Measurements from ENCODE around the gene GOLGA6L9. TPM values are rescaled to one million over a fixed set of nuclear protein-coding genes. Genes with fewer than 3 reads are reported as not detected.
"Not testable (repeated sequence)": the region's sequence is repeated elsewhere in the genome, so short reads cannot be mapped to it uniquely, and the experiment has no call there.

Gene GOLGA6L9
- total RNA-seq, 1 experiment from 2014 or later: 4.1 TPM

DNA sequence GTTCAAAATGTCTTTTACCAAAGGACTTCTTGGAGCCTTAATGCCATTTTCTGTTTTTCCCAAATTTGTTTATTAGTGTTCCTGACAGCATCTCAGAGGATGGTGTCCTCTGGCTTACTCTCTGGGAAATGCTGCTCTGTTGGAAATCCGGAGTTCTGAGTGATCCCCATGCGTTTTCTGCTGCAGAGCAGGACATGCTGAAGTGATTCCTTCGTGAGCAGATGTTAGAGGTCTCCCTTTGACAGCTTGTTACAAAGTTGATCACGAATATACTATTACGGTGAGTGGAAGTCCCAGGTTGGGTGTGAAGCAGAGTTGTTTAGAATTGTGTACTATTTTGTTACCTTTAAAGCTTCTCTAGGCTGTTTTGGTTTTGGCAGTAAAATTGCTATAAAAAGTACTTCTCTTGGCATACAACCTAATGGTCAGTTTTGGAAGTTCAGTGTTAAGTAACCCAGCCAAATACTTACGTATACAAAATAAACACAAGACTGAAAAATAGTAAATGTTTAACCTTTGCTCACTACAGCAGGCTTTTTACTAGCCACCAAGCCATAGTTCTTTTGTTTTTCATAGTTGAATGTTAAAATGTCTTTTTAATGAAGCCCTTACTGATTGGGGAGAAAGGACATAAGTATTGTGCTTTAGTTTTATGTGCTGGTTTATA, 15.0 kb upstream of the GOLGA6L9 start:
- peaks cover 12% of the 10 kb centered on the region for H3K36me3 Mint-ChIP-seq (ENCODE audit: insufficient read depth, unreplicated experiment)
- H3K27ac Mint-ChIP-seq (ENCODE audit: low read depth, unreplicated experiment); intact Hi-C loops (cut with micrococcal nuclease); H3K9me3 Mint-ChIP-seq (ENCODE audit: unreplicated experiment); H3K4me3 Mint-ChIP-seq (ENCODE audit: unreplicated experiment); BruUV-seq (replicated peaks); H3K4me1 Mint-ChIP-seq (ENCODE audit: insufficient read depth, unreplicated experiment); H3K27me3 Mint-ChIP-seq (ENCODE audit: insufficient read depth, unreplicated experiment); POLR2A ChIA-PET; CTCF ChIA-PET: not testable (repeated sequence)
- DNase-seq (ENCODE audit: unreplicated experiment): peak; percentile 0

DNA sequence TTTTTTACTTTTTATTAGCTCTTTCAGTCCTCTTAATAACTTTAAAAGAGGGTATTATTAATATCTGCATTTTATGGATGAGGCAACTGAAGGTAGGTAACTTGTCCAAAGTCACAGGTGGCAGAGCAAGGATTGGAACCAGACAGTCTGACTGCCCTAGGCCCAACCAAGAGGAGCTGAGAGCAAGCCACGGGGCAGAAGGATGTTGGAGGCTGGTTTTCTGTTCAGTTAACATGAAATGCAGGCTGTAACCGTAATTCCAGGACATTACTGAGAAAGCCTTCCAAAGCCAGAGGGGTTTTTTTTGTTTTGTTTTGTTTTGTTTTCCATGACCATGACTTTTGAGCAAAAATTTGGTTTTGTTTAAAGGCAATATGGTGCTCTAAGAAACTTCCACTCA, 9.1 kb upstream of the GOLGA6L9 start:
- BruUV-seq (replicated peaks): TSS peak; percentile 99
- Mint-ChIP-seq H3K36me3 (ENCODE audit: insufficient read depth, unreplicated experiment) (peaks cover 14% of the 10 kb centered on the region), H3K27ac (ENCODE audit: low read depth, unreplicated experiment) (peak overlapping the region; percentile 57)
- H3K4me3 Mint-ChIP-seq (ENCODE audit: unreplicated experiment); CTCF ChIA-PET; H3K4me1 Mint-ChIP-seq (ENCODE audit: insufficient read depth, unreplicated experiment); H3K9me3 Mint-ChIP-seq (ENCODE audit: unreplicated experiment); H3K27me3 Mint-ChIP-seq (ENCODE audit: insufficient read depth, unreplicated experiment); DNase-seq (ENCODE audit: unreplicated experiment); intact Hi-C loops (cut with micrococcal nuclease); POLR2A ChIA-PET: not testable (repeated sequence)

DNA sequence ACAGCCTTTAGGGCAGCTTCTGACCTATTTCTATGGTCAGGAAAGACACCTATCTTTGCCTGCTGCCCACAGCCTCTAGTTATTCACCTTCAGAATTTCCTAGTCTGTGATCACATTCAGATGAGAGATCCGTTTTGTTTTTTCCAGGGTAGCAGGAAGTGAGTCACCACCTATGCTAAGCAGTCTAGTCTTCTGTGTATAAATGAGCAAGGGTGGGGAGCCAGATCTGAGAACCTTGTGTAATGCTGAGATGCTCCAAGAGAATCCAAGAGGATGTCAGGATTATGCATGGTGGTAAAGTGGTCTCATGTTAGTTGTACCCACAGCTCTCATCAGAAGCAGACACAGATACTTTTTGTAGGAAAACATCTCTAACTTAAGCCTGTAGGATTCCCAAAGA, 8.7 kb upstream of the GOLGA6L9 start:
- DNase-seq (ENCODE audit: unreplicated experiment); H3K4me1 Mint-ChIP-seq (ENCODE audit: insufficient read depth, unreplicated experiment); BruUV-seq (replicated peaks); CTCF ChIA-PET; H3K9me3 Mint-ChIP-seq (ENCODE audit: unreplicated experiment); POLR2A ChIA-PET; H3K27ac Mint-ChIP-seq (ENCODE audit: low read depth, unreplicated experiment); H3K4me3 Mint-ChIP-seq (ENCODE audit: unreplicated experiment); H3K27me3 Mint-ChIP-seq (ENCODE audit: insufficient read depth, unreplicated experiment); intact Hi-C loops (cut with micrococcal nuclease): not testable (repeated sequence)
- peaks cover 14% of the 10 kb centered on the region for H3K36me3 Mint-ChIP-seq (ENCODE audit: insufficient read depth, unreplicated experiment)

DNA sequence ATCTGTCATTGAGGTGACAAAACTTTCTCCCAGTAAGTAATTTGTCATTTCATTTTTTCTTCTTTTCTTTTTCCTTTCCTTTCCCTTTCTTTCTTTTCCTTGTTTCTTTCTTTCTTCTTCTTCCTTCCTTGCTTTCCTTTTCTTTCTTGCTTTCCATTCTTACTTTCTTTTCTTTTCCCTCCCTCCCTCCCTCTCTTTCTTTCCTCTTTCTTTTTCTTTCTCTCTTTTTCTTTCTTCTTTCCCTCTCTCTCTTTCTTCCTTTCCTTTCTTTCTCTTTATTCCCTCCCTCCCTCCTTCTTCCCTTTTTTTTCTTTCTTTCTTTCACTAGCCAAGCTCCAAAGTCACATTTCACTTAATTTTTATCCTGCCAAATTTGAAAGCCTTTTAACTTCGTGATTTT, 2.5 kb upstream of the GOLGA6L9 start:
- H3K9me3 Mint-ChIP-seq (ENCODE audit: unreplicated experiment); CTCF ChIA-PET; BruUV-seq (replicated peaks); DNase-seq (ENCODE audit: unreplicated experiment); intact Hi-C loops (cut with micrococcal nuclease); H3K36me3 Mint-ChIP-seq (ENCODE audit: insufficient read depth, unreplicated experiment); POLR2A ChIA-PET; H3K27ac Mint-ChIP-seq (ENCODE audit: low read depth, unreplicated experiment); H3K4me3 Mint-ChIP-seq (ENCODE audit: unreplicated experiment); H3K4me1 Mint-ChIP-seq (ENCODE audit: insufficient read depth, unreplicated experiment); H3K27me3 Mint-ChIP-seq (ENCODE audit: insufficient read depth, unreplicated experiment): not testable (repeated sequence)

GRCh38 chr15:82445420-82445819, 15.8 kb downstream of the GOLGA6L9 start:
- H3K4me3 Mint-ChIP-seq (ENCODE audit: unreplicated experiment); H3K27me3 Mint-ChIP-seq (ENCODE audit: insufficient read depth, unreplicated experiment); H3K27ac Mint-ChIP-seq (ENCODE audit: low read depth, unreplicated experiment); BruUV-seq (replicated peaks); H3K36me3 Mint-ChIP-seq (ENCODE audit: insufficient read depth, unreplicated experiment); H3K9me3 Mint-ChIP-seq (ENCODE audit: unreplicated experiment); CTCF ChIA-PET; intact Hi-C loops (cut with micrococcal nuclease); DNase-seq (ENCODE audit: unreplicated experiment); H3K4me1 Mint-ChIP-seq (ENCODE audit: insufficient read depth, unreplicated experiment); POLR2A ChIA-PET: not testable (repeated sequence)
- peak; percentile 7 for TF ChIP-seq CTCF (IDR thresholded peaks at IDR 0.05; ENCODE audit: unreplicated experiment)

DNA sequence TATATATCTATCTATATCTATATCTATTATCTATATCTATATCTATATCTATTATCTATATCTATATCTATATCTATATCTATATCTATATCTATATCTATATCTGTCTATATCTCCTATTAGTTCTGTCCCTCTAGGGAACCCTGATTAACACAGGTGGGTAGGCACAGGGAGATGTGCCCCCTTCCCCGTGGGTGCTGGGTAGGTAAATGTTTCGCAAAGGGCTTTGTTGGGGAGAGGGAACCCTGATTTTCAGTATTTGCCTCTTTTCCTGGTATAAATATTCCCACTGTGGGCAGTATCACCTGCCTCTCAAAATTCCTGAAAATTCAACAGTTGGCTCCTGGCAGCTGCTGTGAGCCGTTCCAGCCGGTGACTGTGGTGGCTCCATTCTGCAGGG, 27.7 kb downstream of the GOLGA6L9 start:
- CTCF ChIA-PET; DNase-seq (ENCODE audit: unreplicated experiment); POLR2A ChIA-PET; H3K27ac Mint-ChIP-seq (ENCODE audit: low read depth, unreplicated experiment); H3K36me3 Mint-ChIP-seq (ENCODE audit: insufficient read depth, unreplicated experiment); H3K4me1 Mint-ChIP-seq (ENCODE audit: insufficient read depth, unreplicated experiment); H3K4me3 Mint-ChIP-seq (ENCODE audit: unreplicated experiment); H3K9me3 Mint-ChIP-seq (ENCODE audit: unreplicated experiment); intact Hi-C loops (cut with micrococcal nuclease); H3K27me3 Mint-ChIP-seq (ENCODE audit: insufficient read depth, unreplicated experiment); BruUV-seq (replicated peaks): not testable (repeated sequence)

GRCh38 chr15:82465629-82466028, 36.0 kb downstream of the GOLGA6L9 start:
- H3K4me3 Mint-ChIP-seq (ENCODE audit: unreplicated experiment); CTCF ChIA-PET; H3K4me1 Mint-ChIP-seq (ENCODE audit: insufficient read depth, unreplicated experiment); DNase-seq (ENCODE audit: unreplicated experiment); H3K9me3 Mint-ChIP-seq (ENCODE audit: unreplicated experiment); H3K27ac Mint-ChIP-seq (ENCODE audit: low read depth, unreplicated experiment); POLR2A ChIA-PET; H3K36me3 Mint-ChIP-seq (ENCODE audit: insufficient read depth, unreplicated experiment); BruUV-seq (replicated peaks); intact Hi-C loops (cut with micrococcal nuclease); H3K27me3 Mint-ChIP-seq (ENCODE audit: insufficient read depth, unreplicated experiment): not testable (repeated sequence)
